ENCODE results near the gene AMOT.

DNA sequence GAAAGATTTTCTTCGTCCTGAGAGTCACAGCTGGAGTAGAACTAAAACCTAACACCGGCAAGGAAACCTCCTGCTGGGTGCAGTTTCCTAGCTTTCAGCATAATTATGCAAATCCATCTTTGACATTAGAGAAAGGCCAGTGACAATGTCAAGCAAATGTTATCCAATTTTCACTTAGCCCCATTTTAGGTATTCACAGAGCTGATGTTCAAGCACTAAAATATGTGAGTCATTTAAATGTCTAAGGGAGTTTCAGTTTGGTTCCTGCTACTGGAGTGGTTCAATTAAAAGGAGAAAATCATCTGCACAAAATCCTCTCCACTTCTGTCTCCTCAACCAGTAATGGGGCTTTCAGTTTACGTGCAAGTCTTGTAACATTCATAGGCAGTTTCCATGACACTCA is 37.1 kb upstream of the AMOT start:
- no peak for TF ChIP-seq SP2 (tag by site-specific recombination; IDR thresholded peaks at IDR 0.05)
- TF ChIP-seq ZNF10 (tag by site-specific recombination; IDR thresholded peaks at IDR 0.05) = no peak
- TF ChIP-seq ZNF433 (tag by site-specific recombination; IDR thresholded peaks at IDR 0.05; ENCODE audit: low read depth) = no peak
- TF ChIP-seq ZBTB8A (tag by site-specific recombination; IDR thresholded peaks at IDR 0.05) = no peak
- TF ChIP-seq YY1 (tag by site-specific recombination; IDR thresholded peaks at IDR 0.05) = no peak
- TF ChIP-seq ZNF146 (tag by site-specific recombination; IDR thresholded peaks at IDR 0.05) = no peak
- TF ChIP-seq, protein P1, sequence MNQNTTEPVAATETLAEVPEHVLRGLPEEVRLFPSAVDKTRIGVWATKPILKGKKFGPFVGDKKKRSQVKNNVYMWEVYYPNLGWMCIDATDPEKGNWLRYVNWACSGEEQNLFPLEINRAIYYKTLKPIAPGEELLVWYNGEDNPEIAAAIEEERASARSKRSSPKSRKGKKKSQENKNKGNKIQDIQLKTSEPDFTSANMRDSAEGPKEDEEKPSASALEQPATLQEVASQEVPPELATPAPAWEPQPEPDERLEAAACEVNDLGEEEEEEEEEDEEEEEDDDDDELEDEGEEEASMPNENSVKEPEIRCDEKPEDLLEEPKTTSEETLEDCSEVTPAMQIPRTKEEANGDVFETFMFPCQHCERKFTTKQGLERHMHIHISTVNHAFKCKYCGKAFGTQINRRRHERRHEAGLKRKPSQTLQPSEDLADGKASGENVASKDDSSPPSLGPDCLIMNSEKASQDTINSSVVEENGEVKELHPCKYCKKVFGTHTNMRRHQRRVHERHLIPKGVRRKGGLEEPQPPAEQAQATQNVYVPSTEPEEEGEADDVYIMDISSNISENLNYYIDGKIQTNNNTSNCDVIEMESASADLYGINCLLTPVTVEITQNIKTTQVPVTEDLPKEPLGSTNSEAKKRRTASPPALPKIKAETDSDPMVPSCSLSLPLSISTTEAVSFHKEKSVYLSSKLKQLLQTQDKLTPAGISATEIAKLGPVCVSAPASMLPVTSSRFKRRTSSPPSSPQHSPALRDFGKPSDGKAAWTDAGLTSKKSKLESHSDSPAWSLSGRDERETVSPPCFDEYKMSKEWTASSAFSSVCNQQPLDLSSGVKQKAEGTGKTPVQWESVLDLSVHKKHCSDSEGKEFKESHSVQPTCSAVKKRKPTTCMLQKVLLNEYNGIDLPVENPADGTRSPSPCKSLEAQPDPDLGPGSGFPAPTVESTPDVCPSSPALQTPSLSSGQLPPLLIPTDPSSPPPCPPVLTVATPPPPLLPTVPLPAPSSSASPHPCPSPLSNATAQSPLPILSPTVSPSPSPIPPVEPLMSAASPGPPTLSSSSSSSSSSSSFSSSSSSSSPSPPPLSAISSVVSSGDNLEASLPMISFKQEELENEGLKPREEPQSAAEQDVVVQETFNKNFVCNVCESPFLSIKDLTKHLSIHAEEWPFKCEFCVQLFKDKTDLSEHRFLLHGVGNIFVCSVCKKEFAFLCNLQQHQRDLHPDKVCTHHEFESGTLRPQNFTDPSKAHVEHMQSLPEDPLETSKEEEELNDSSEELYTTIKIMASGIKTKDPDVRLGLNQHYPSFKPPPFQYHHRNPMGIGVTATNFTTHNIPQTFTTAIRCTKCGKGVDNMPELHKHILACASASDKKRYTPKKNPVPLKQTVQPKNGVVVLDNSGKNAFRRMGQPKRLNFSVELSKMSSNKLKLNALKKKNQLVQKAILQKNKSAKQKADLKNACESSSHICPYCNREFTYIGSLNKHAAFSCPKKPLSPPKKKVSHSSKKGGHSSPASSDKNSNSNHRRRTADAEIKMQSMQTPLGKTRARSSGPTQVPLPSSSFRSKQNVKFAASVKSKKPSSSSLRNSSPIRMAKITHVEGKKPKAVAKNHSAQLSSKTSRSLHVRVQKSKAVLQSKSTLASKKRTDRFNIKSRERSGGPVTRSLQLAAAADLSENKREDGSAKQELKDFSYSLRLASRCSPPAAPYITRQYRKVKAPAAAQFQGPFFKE (tag by site-specific recombination; IDR thresholded peaks at IDR 0.05; ENCODE audit: borderline replicate concordance) = no peak
- TF ChIP-seq ZNF747 (tag by site-specific recombination; IDR thresholded peaks at IDR 0.05) = no peak
- TF ChIP-seq, protein P2, sequence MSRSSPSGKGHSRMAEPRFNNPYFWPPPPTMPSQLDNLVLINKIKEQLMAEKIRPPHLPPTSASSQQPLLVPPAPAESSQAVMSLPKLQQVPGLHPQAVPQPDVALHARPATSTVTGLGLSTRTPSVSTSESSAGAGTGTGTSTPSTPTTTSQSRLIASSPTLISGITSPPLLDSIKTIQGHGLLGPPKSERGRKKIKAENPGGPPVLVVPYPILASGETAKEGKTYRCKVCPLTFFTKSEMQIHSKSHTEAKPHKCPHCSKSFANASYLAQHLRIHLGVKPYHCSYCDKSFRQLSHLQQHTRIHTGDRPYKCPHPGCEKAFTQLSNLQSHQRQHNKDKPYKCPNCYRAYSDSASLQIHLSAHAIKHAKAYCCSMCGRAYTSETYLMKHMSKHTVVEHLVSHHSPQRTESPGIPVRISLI (tag by site-specific recombination; IDR thresholded peaks at IDR 0.05) = no peak
- no peak for TF ChIP-seq TCF7L2 (IDR thresholded peaks at IDR 0.05; ENCODE audit: borderline replicate concordance, low read depth, low read length)
- TF ChIP-seq, protein P3, sequence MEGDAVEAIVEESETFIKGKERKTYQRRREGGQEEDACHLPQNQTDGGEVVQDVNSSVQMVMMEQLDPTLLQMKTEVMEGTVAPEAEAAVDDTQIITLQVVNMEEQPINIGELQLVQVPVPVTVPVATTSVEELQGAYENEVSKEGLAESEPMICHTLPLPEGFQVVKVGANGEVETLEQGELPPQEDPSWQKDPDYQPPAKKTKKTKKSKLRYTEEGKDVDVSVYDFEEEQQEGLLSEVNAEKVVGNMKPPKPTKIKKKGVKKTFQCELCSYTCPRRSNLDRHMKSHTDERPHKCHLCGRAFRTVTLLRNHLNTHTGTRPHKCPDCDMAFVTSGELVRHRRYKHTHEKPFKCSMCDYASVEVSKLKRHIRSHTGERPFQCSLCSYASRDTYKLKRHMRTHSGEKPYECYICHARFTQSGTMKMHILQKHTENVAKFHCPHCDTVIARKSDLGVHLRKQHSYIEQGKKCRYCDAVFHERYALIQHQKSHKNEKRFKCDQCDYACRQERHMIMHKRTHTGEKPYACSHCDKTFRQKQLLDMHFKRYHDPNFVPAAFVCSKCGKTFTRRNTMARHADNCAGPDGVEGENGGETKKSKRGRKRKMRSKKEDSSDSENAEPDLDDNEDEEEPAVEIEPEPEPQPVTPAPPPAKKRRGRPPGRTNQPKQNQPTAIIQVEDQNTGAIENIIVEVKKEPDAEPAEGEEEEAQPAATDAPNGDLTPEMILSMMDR (tag by site-specific recombination; IDR thresholded peaks at IDR 0.05) = no peak
- no peak for TF ChIP-seq RBAK (tag by site-specific recombination; IDR thresholded peaks at IDR 0.05)
- no peak for TF ChIP-seq ZFP37 (tag by site-specific recombination; IDR thresholded peaks at IDR 0.05)
- TF ChIP-seq, protein P4, sequence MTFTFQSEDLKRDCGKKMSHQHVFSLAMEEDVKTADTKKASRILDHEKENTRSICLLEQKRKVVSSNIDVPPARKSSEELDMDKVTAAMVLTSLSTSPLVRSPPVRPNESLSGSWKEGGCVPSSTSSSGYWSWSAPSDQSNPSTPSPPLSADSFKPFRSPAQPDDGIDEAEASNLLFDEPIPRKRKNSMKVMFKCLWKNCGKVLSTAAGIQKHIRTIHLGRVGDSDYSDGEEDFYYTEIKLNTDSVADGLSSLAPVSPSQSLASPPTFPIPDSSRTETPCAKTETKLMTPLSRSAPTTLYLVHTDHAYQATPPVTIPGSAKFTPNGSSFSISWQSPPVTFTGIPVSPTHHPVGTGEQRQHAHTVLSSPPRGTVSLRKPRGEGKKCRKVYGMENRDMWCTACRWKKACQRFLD (tag by site-specific recombination; IDR thresholded peaks at IDR 0.05) = no peak
